H1 (cell line): ENCODE results near the gene ZNF697. TPM values are rescaled to one million over a fixed set of nuclear protein-coding genes. Genes with fewer than 3 reads are reported as not detected.

ENCODE experiments used
- CTCF ChIA-PET: fragments of 300-600 bp; sonication (Branson Sonifier 250); formaldehyde crosslinking; loops from one replicate; lab custom pipeline; 2021; ENCODE audit not compliant: partially characterized antibody; lab: Charles Lee
- POLR2A ChIA-PET: fragments of 300-600 bp; sonication (Branson Sonifier 250); formaldehyde crosslinking; loops from one replicate; lab custom pipeline; 2021; ENCODE audit warnings: inconsistent platforms; ENCODE audit not compliant: partially characterized antibody; lab: Charles Lee
- DNase-seq, 2 experiments: peaks; one replicate each; pipeline versions ENCODE4 v3.0.0 to v3.0.0-alpha.2; 2010 to 2022; ENCODE audit warnings: low spot score in 2 of 2, low read depth in 1 of 2, mixed read lengths in 1 of 2
- FAIRE-seq: peaks from 2 replicates; lab custom pipeline; 2011; peaks lifted over from hg19 to GRCh38; lab: Jason Lieb, UNC
- H2AFZ ChIP-seq: 2 replicates; pipeline ENCODE4 v1.8.1; 2012; ENCODE audit warnings: low read length, inconsistent platforms
- H2AK5ac ChIP-seq: 2 replicates; pipeline ENCODE4 v1.6.1; 2013; ENCODE audit warnings: low read depth, low read length
- H2BK120ac ChIP-seq: replicated peaks from 2 replicates; pipeline ENCODE3; 2013; ENCODE audit warnings: low read depth, low read length, inconsistent platforms
- H2BK12ac ChIP-seq: 2 replicates; pipeline ENCODE4 v1.6.1; 2013; ENCODE audit warnings: low read depth, low read length
- H2BK15ac ChIP-seq: 2 replicates; pipeline ENCODE4 v1.6.1; 2013; ENCODE audit warnings: low read length
- H2BK20ac ChIP-seq: 2 replicates; pipeline ENCODE4 v1.6.1; 2013; ENCODE audit warnings: low read length
- H2BK5ac ChIP-seq: 2 replicates; pipeline ENCODE4 v1.6.1; 2013; ENCODE audit warnings: low read depth, low read length
- H3K14ac ChIP-seq: 2 replicates; pipeline ENCODE4 v1.6.1; 2013; ENCODE audit warnings: inconsistent platforms; ENCODE audit not compliant: insufficient read length
- H3K18ac ChIP-seq: 2 replicates; pipeline ENCODE4 v1.6.1; 2013; ENCODE audit warnings: low read length; ENCODE audit errors: extremely low read depth
- H3K23ac ChIP-seq: 2 replicates; pipeline ENCODE4 v1.6.1; 2013; ENCODE audit warnings: inconsistent platforms; ENCODE audit not compliant: insufficient read length
- H3K23me2 ChIP-seq: 2 replicates; pipeline ENCODE4 v1.6.1; 2013; ENCODE audit warnings: low read depth, low read length
- H3K27ac ChIP-seq: 2 replicates; pipeline ENCODE4 v1.6.1; 2011; ENCODE audit warnings: low read depth, low read length, inconsistent platforms
- H3K27me3 ChIP-seq, 4 experiments: replicated peaks in 1 of 4; 1 replicate in 1 of 4; 2 replicates in 3 of 4; pipeline versions ENCODE4 v1.6.1 to v1.8.1; 2011 to 2013; ENCODE audit warnings: low read length in 3 of 4, mild to moderate bottlenecking in 3 of 4, inconsistent platforms in 2 of 4, mixed read lengths in 2 of 4, moderate library complexity in 1 of 4; ENCODE audit not compliant: control insufficient read depth in 3 of 4, insufficient read depth in 3 of 4; ENCODE audit errors: extremely low read depth in 1 of 4
- H3K36me3 ChIP-seq, 4 experiments: 2 replicates each; pipeline versions ENCODE4 v1.6.1 to v1.8.1; 2011 to 2013; ENCODE audit warnings: mild to moderate bottlenecking in 4 of 4, low read length in 3 of 4, moderate library complexity in 2 of 4, control low read depth in 1 of 4, inconsistent platforms in 1 of 4; ENCODE audit not compliant: insufficient read depth in 4 of 4, control insufficient read depth in 2 of 4
- H3K4ac ChIP-seq: replicated peaks from 2 replicates; pipeline ENCODE3; 2013; ENCODE audit warnings: low read length, low read depth, mixed read lengths, inconsistent platforms; ENCODE audit not compliant: insufficient read length
- H3K4me1 ChIP-seq, 4 experiments: replicated peaks in 1 of 4; 1 replicate in 1 of 4; 2 replicates in 3 of 4; pipeline versions ENCODE4 v1.6.1 to v1.8.1; 2011 to 2013; ENCODE audit warnings: low read length in 3 of 4, inconsistent platforms in 2 of 4, mixed read lengths in 1 of 4; ENCODE audit not compliant: insufficient read depth in 4 of 4, control insufficient read depth in 3 of 4
- H3K4me2 ChIP-seq, 2 experiments: 2 replicates each; pipeline versions ENCODE4 v1.6.1 to v1.8.1; 2011 to 2013; ENCODE audit warnings: low read depth in 2 of 2, low read length in 2 of 2, control low read depth in 1 of 2, inconsistent platforms in 1 of 2, mild to moderate bottlenecking in 1 of 2; ENCODE audit not compliant: insufficient read depth in 1 of 2
- H3K4me3 ChIP-seq, 4 experiments: fragments of 200-600, 300-600 bp in 1 of 4; sonication (generic), shearing (Covaris generic), sonication (Bioruptor Twin) in 1 of 4; 2 replicates each; pipeline versions ENCODE4 v1.5.1 to v1.8.1; 2011 to 2016; ENCODE audit warnings: low read length in 4 of 4, low read depth in 3 of 4, control low read depth in 2 of 4, inconsistent platforms in 2 of 4, mild to moderate bottlenecking in 2 of 4, mixed read lengths in 1 of 4, moderate library complexity in 1 of 4; ENCODE audit not compliant: insufficient read depth in 2 of 4; ENCODE audit errors: extremely low read depth in 1 of 4
- H3K56ac ChIP-seq: replicated peaks from 2 replicates; pipeline ENCODE3; 2013; ENCODE audit warnings: low read depth, mild to moderate bottlenecking, mixed read lengths, low read length, inconsistent platforms; ENCODE audit not compliant: insufficient read length
- H3K79me1 ChIP-seq: 2 replicates; pipeline ENCODE4 v1.6.1; 2013; ENCODE audit warnings: low read depth, low read length, control low read depth
- H3K79me2 ChIP-seq, 2 experiments: 2 replicates each; pipeline versions ENCODE4 v1.6.1 to v1.8.1; 2012 to 2013; ENCODE audit warnings: low read length in 2 of 2, mild to moderate bottlenecking in 2 of 2, inconsistent platforms in 1 of 2; ENCODE audit not compliant: insufficient read depth in 2 of 2, control insufficient read depth in 1 of 2
- H3K9ac ChIP-seq, 4 experiments: replicated peaks in 1 of 4; 1 replicate in 1 of 4; 2 replicates in 3 of 4; pipeline versions ENCODE4 v1.6.1 to v1.8.1; 2011 to 2013; ENCODE audit warnings: low read depth in 3 of 4, low read length in 3 of 4, control low read depth in 2 of 4, mild to moderate bottlenecking in 2 of 4, moderate library complexity in 2 of 4, inconsistent platforms in 1 of 4; ENCODE audit errors: extremely low read depth in 1 of 4
- H3K9me3 ChIP-seq, 2 experiments: 2 replicates each; pipeline versions ENCODE4 v1.6.1 to v1.8.1; 2012 to 2013; ENCODE audit warnings: mild to moderate bottlenecking in 2 of 2, moderate library complexity in 2 of 2, control low read depth in 1 of 2, inconsistent platforms in 1 of 2, low read depth in 1 of 2, low read length in 1 of 2, mixed read lengths in 1 of 2; ENCODE audit not compliant: insufficient read depth in 2 of 2
- H4K20me1 ChIP-seq, 2 experiments: replicated peaks in 1 of 2; 2 replicates each; pipeline versions ENCODE3 to v1.8.1; 2011 to 2013; ENCODE audit warnings: inconsistent platforms in 2 of 2, low read length in 2 of 2, mild to moderate bottlenecking in 1 of 2; ENCODE audit not compliant: insufficient read depth in 2 of 2, control insufficient read depth in 1 of 2
- H4K5ac ChIP-seq: 2 replicates; pipeline ENCODE4 v1.6.1; 2013; ENCODE audit warnings: low read length, low read depth, mixed read lengths, inconsistent platforms; ENCODE audit not compliant: insufficient read length
- H4K8ac ChIP-seq: 2 replicates; pipeline ENCODE4 v1.8.0; 2013; ENCODE audit warnings: mild to moderate bottlenecking, moderate library complexity, low read length, inconsistent platforms; ENCODE audit not compliant: insufficient read depth; ENCODE audit errors: extremely low read depth
- H4K91ac ChIP-seq: replicated peaks from 2 replicates; pipeline ENCODE3; 2013; ENCODE audit warnings: low read length, mixed read lengths, inconsistent platforms; ENCODE audit not compliant: insufficient read length
- CBX8 ChIP-seq: fragments of 300-800, 300-1000 bp; sonication (generic); IDR thresholded peaks from 2 replicates; pipeline ENCODE4 v1.7.1; 2016; ENCODE audit warnings: low read depth, low read length, borderline replicate concordance
- PHF8 ChIP-seq: fragments of 200-600 bp; sonication (generic); conservative IDR thresholded peaks from 2 replicates; pipeline ENCODE4 v1.7.1; 2012; ENCODE audit warnings: low read depth, mild to moderate bottlenecking, inconsistent platforms, low read length, moderate library complexity
- TEAD4 ChIP-seq: IDR thresholded peaks from 2 replicates; pipeline ENCODE4 v1.6.1; 2012; ENCODE audit warnings: low read depth, low read length, inconsistent platforms, mixed read lengths
- ZNF274 ChIP-seq: IDR thresholded peaks from 2 replicates; pipeline ENCODE4 v1.7.0; 2012; ENCODE audit warnings: low read length, borderline replicate concordance; ENCODE audit errors: extremely low read depth
- WGBS, 2 experiments: shearing (Covaris generic) in 1 of 2; methylation state at CpG; one replicate each; pipeline versions ENCODE4 v1.1.6 to v1.1.7; 2013 to 2015; ENCODE audit warnings: low lambda C conversion rate in 2 of 2, mixed read lengths in 2 of 2, inconsistent platforms in 1 of 2, low coverage in 1 of 2, missing lambda C conversion rate in 1 of 2; ENCODE audit not compliant: insufficient replicate concordance in 2 of 2, insufficient coverage in 1 of 2, insufficient read length in 1 of 2; ENCODE audit errors: extremely low coverage in 1 of 2, missing lambda C conversion rate in 1 of 2; 5-methylcytosine and 5-hydroxymethylcytosine counted together
- polyA plus RNA-seq, 7 experiments: library from polyadenylated mRNA; depleted of rRNA in 3 of 7; stranded (reverse) in 5 of 7; unstranded in 2 of 7; fragments of >200 nt in 5 of 7; fragments of 200-250 nt in 2 of 7; gene quantifications; 1 replicate in 5 of 7; 2 replicates in 1 of 7; 4 replicates in 1 of 7; pipeline versions ENCODE4 v1.2.1 to v1.2.3, GENCODE V29; 2011 to 2013; ENCODE audit warnings: missing spikeins in 2 of 7, mixed read lengths in 2 of 7
- total RNA-seq: library from RNA; stranded (reverse); fragmentation: NEBNext Ultra II Directional; extraction: Animal tissue kit (Norgen Biotek cat#: 25700); gene quantifications from 2 replicates; pipeline ENCODE4 v1.2.1, GENCODE V29; 2021

ZNF697 gene
- total and polyA plus RNA-seq, 2 of the 8 experiments (the other 6 are each of a cell fraction or from before 2014, with no cell fraction given) = 5.6 to 18.3 TPM

- Histone ChIP-seq H3K56ac (no peak overlapping the region), H4K8ac (no peak overlapping the region), H3K79me1 (no peaks in the 10 kb centered on the region), H2BK20ac (no peak overlapping the region), H2BK12ac (no peak overlapping the region), H3K9ac (no peak overlapping the region), H3K18ac (no peak overlapping the region), H2AK5ac (no peak overlapping the region), H4K5ac (no peak overlapping the region), H3K4ac (no peak overlapping the region), H2BK15ac (no peak overlapping the region), H3K27me3 (no peaks in the 10 kb centered on the region), H3K4me2 (no peak overlapping the region), H2BK5ac (no peak overlapping the region), H4K91ac (no peak overlapping the region), H3K14ac (no peak overlapping the region), H2AFZ (no peak overlapping the region), H3K79me2 (no peaks in the 10 kb centered on the region), H3K36me3 (no peaks in the 10 kb centered on the region), H3K9me3 (no peaks in the 10 kb centered on the region), H2BK120ac (no peak overlapping the region), H3K4me1 (peaks cover 3 to 10% (median 7%) of the 10 kb centered on the region in 4 experiments; a peak in 6 of 7 replicates), H3K4me3 (no peak overlapping the region), H3K27ac (no peak overlapping the region), H4K20me1 (no peaks in the 10 kb centered on the region), H3K23ac (no peak overlapping the region), H3K23me2 (no peaks in the 10 kb centered on the region; the same call in 1 of the 2 replicates)
- FAIRE-seq (no peak), DNase-seq (no peak)
- POLR2A ChIA-PET = interaction anchor here (1.3 to 10.2 kb wide), 3 partner anchors 7 to 33 kb away, joined by 5 to 167 read pairs (median 36); partner anchors contain the start of gene PHGDH
- CTCF ChIA-PET = interaction anchor here (0.6 to 10.4 kb wide), 4 partner anchors 18 to 92 kb away, joined by 3 to 141 read pairs (median 62); partner anchors contain the start of gene ZNF697
- WGBS, 2 experiments = 94% methylated on average over 2 of the region's 2 CpGs; no CpG with 5 or more reads in 1 of the 2 experiments
- no peak for TF ChIP-seq PHF8
- TF ChIP-seq TEAD4 = no peak
- no peak for TF ChIP-seq CBX8
- TF ChIP-seq ZNF274 = no peak
Observed at GRCh38 chr1:119680723-119681122, 32.7 kb upstream of the ZNF697 start.
